NCI-H1048 (cell line): ENCODE data around the gene NEK11.

Experiments
- DNase-seq: peaks from one replicate; lab custom pipeline; 2025; lab: John Stamatoyannopoulos, UW

The NEK11 gene

DNA sequence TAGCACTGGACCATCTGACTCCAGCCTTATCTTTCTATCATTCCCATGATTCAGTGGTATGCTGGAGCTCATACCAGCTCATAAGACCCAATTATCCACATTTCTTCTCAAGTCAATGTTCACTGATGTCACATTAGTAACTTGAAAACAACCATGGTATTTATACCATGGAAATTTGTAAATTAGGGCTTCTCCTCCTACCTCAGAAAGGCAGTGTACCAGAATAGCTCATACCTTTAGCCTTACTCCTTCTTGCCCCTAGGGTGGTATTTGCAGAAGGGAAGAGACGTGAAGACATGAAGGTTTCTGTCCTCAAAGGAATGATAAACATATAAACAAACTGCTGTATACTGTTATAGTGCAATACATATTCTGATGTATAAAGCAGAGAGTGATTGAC is 114.2 kb downstream of the NEK11 start:
- no peak for DNase-seq

DNA sequence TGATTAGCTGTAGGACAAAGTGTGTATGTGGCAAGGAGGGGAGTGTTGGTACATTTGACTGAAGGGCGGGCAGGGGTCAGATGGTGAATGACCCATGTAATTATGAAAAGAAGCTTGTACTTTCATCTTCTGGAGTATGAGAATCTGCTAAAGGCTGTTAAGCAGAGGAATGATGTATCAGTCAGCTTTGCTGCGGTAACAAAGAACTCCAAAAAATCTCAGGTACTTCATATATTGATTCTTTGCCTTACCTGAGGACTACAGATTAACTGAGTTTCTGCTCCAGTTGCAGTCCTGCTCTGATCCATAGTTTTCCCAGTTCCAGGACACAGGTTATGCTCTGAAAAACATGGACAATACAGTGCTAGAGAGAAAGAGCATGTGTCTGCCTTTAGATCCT is 115.1 kb downstream of the NEK11 start:
- DNase-seq = no peak

GRCh38 chr3:131142580-131142979 is 115.9 kb downstream of the NEK11 start:
- DNase-seq = peak; percentile 20

GRCh38 chr3:131143802-131144201 is 117.1 kb downstream of the NEK11 start:
- no peak for DNase-seq

DNA sequence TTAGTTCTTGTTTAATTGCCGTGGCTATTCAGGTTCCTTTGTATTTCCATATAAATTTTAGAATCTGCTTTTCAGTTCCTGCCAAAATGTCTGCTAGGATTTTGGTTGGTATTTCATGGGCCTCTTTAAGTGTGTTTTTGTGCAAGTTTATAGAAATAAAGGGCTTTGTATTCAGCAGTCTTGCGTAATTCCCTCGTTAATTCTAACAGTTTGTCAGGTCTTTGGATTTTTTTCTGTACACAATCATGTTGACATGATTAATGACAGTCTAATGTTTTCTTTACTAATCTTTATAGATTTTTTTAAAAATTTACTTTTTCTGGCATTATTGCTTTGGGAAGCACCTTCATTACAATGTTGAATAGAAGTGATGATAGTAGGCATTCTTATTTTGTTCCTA is 120.9 kb downstream of the NEK11 start:
- no peak for DNase-seq

DNA sequence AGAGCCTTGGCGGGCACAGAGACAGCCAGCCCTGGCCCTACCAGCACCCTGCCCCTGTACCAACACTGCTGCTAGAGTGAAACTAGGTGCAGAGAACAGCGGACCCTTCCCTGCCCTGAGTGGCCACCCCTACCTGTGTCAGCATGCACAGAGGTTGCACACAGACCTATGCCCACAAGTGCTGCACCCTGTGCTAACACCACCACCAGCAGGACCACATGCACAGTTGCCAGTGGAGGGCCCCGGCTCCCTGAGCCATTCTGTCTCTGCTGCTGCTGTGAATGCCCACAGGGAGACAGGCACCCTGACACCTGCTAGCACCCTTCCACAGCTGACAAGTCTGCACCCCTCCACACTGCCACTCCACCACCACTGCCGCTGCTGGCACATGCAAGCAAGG is 131.8 kb downstream of the NEK11 start:
- no peak for DNase-seq

DNA sequence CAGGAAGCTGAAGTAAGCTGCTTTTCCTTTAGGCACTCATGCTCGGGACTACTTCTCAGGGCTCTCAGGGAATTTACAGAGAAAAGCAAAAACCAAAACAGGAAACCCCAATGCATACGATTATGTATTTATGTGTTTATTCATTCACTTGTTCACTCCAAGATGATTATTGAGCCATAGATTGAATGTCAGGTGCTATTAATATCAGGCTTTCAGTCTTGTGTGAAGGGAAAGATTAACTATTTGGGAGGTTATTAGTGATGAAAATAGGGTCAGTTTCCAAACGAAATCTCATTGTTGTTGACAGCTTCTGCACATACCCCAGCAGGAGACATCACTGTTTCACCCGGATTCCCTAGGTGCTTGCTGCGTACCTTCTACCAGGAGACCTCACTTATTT is 135.8 kb downstream of the NEK11 start:
- DNase-seq = no peak

- no peak for DNase-seq
Observed at GRCh38 chr3:131167867-131168266, 141.2 kb downstream of the NEK11 start.

GRCh38 chr3:131169331-131169730 is 142.7 kb downstream of the NEK11 start:
- no peak for DNase-seq

DNA sequence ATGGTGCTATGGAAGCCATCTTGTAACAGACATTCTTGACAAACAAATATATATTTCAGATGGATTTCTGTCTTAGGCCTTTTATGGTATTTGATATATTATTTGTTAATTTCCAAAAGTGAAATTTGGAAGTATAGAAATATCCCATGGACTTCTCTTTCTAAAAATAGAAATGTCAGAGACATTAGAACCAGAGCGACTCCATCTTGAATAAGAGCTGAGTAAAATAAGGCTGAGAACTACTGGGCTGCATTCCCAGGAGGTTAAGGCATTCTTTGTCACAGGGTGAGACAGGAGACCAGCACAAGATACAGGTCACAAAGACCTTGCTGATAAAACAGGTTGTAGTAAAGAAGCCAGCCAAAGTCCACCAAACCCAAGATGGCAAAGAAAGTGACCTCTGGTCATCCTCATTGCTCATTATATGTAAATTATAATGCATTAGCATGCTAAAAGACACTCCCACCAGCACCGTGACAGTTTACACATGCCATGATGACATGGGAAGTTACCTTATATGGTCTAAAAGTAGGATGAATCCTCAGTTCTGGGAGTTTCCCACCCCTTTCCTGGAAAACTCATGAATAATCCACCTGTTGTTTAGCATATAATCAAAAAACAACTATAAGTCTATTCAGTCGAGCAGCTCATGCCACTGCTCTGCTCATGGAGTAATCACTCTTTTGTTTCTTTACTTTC is 146.0 kb downstream of the NEK11 start:
- no peak for DNase-seq

- no peak for DNase-seq
Observed at GRCh38 chr3:131174752-131175151, 148.1 kb downstream of the NEK11 start.

- DNase-seq = no peak
Observed at GRCh38 chr3:131178710-131179375, 152.2 kb downstream of the NEK11 start.

DNA sequence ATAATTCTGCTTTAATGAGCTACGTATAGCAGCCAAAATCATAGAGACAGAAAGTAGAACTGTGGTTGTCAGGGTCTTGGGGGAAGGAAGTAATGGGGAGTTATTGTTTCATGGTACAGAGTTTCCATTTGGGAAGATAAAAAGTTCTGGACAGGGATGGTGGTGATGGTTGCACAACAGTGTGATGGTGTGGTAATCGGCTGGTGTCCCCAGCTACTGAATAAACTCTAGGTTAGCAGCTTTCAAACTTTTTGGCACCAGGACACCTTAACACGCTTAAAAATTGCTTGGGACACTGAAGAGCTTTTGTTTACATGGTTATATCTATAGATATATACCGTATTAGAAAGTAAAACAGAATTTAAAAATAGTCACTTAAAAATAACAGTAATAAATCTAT is 166.0 kb downstream of the NEK11 start:
- DNase-seq = no peak

- no peak for DNase-seq
Observed at GRCh38 chr3:131193641-131194238, 167.1 kb downstream of the NEK11 start.

GRCh38 chr3:131194816-131195215 is 168.1 kb downstream of the NEK11 start:
- no peak for DNase-seq

DNA sequence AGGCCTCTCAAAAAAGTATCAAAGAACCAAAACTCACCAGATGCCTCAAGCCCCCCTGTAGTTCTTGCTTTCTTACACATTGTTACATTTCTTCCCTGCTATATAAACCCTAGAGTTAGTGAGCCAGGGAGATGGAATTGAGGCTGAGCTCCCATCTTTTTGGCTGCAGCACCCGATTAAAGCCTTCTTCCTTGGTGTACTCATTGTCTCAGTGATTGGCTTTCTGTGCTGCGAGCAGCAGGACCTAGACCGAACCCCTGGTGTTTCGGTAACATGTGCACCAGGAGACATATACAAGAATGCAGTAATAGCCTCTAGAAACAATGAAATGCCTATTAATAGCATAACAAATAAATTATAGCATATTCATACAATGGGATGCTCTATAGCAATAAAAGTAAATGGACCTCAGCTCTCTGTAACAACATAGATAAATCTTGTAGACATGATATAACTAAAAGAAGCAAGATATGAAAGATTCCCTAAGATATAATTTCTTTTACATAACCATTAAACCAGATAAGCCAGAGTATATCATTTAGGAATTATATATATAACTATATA is 174.0 kb downstream of the NEK11 start:
- no peak for DNase-seq

DNA sequence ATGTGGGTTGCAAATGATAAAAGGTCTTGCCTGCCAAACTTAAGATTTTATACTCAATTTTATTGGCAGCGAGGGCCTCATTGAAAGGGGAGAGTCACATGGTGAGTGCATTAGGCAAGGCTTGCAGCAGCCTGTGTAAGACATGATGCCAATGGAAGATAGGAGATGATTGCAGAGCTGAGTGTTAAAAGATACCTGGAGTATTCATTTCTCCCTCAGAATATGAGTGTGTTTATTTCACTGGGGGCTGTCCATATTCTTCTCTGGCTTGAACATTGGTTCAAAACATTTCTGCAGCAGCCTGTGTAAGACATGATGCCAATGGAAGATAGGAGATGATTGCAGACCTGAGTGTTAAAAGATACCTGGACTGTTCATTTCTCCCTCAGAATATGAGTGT is 189.7 kb downstream of the NEK11 start:
- no peak for DNase-seq

- no peak for DNase-seq
Observed at GRCh38 chr3:131216801-131217200, 190.1 kb downstream of the NEK11 start.

GRCh38 chr3:131217296-131217741 is 190.6 kb downstream of the NEK11 start:
- no peak for DNase-seq

- no peak for DNase-seq
Observed at GRCh38 chr3:131218196-131218595, 191.5 kb downstream of the NEK11 start.

DNA sequence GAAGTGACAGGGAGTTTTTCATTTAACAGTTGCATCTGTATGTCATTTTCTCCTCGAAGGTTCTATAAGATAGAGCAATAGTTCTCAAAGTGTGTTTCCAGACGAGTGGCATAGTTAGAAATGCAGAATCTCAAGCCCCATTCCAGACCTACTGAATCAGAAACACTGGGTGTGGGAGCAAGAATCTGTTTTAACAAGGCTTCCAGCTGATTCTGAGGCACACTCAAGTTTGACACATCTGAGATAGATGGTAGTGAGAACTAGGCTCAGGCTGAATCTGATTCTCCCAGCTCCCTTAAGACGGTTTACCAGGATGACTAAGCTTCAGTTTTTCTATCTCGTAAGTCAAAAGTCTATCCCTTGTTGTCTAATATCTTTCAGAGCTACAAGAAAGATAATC is 195.1 kb downstream of the NEK11 start:
- no peak for DNase-seq

GRCh38 chr3:131222599-131222998 is 195.9 kb downstream of the NEK11 start:
- DNase-seq = no peak
